K562 (cell line): ENCODE measurements around the gene ARPC1A. TPM values are rescaled to one million over a fixed set of nuclear protein-coding genes. Genes with fewer than 3 reads are reported as not detected.

Experiments
- ATAC-seq: fragments of 200-7000 bp; cut with Tn5 transposase; 3 replicates; pipeline ENCODE4 v1.9.1; 2020; ENCODE audit warnings: moderate library complexity
- BruUV-seq: library from RNA; stranded (reverse); fragments of 400-500 nt; replicated peaks from 2 replicates; lab custom pipeline; 2021; lab: Mats Ljungman, UMichigan
- CTCF ChIA-PET: fragments of 300-600 bp; formaldehyde crosslinking; extraction: SDS; loops from one replicate; lab custom pipeline; 2021; ENCODE audit warnings: low intra/inter-chr PET ratio; lab: Yijun Ruan, JAX
- POLR2A ChIA-PET: fragments of 300-600, 350-650 bp; sonication (Branson Sonifier 250); formaldehyde crosslinking; extraction: SDS; loops from one replicate; lab custom pipeline; 2021; ENCODE audit warnings: antibody characterized with exemption, inconsistent platforms; lab: Yijun Ruan, JAX
- DNase-seq, 4 experiments: peaks; one replicate each; pipeline versions ENCODE4 v3.0.0 to v3.0.0-alpha.2; 2011 to 2018; ENCODE audit warnings: low spot score in 3 of 4, mixed read lengths in 3 of 4; ENCODE audit errors: extremely low read depth in 1 of 4
- FAIRE-seq: peaks from 2 replicates; lab custom pipeline; 2011; peaks lifted over from hg19 to GRCh38; lab: Jason Lieb, UNC
- H2AFZ ChIP-seq: 2 replicates; pipeline ENCODE4 v1.6.0; 2011; ENCODE audit warnings: low read depth, low read length, control low read depth, inconsistent platforms
- H3K27ac ChIP-seq: fragments of 200-600 bp; 3 replicates; pipeline ENCODE4 v1.8.0; 2011; ENCODE audit warnings: low read depth, mild to moderate bottlenecking, control low read depth, inconsistent platforms, low read length, moderate library complexity, mixed read lengths; ENCODE audit errors: extremely low read depth
- H3K27me3 ChIP-seq, 2 experiments: fragments of 300-600 bp in 1 of 2; 2 replicates in 1 of 2; 3 replicates in 1 of 2; pipeline versions ENCODE4 v1.6.0 to v1.8.0; 2011; ENCODE audit warnings: inconsistent platforms in 2 of 2, low read length in 2 of 2, mild to moderate bottlenecking in 1 of 2, mixed read lengths in 1 of 2, moderate library complexity in 1 of 2; ENCODE audit not compliant: control insufficient read depth in 2 of 2, insufficient read depth in 2 of 2
- H3K36me3 ChIP-seq: fragments of 300-600 bp; 3 replicates; pipeline ENCODE4 v1.8.0; 2011; ENCODE audit warnings: mild to moderate bottlenecking, low read length, inconsistent platforms; ENCODE audit not compliant: control insufficient read depth, insufficient read depth
- H3K4me1 ChIP-seq, 2 experiments: fragments of 200-600 bp in 1 of 2; replicated peaks in 1 of 2; 2 replicates in 1 of 2; 3 replicates in 1 of 2; pipeline versions ENCODE4 v1.5.1 to v1.8.0; 2011; ENCODE audit warnings: inconsistent platforms in 2 of 2, low read length in 2 of 2, mild to moderate bottlenecking in 1 of 2, mixed read lengths in 1 of 2, moderate library complexity in 1 of 2; ENCODE audit not compliant: control insufficient read depth in 2 of 2, insufficient read depth in 2 of 2
- H3K4me2 ChIP-seq: 2 replicates; pipeline ENCODE4 v1.6.1; 2011; ENCODE audit warnings: low read length, control low read depth, inconsistent platforms, mixed read lengths; ENCODE audit not compliant: insufficient read depth
- H3K4me3 ChIP-seq: fragments of 200-600 bp; sonication (generic), shearing (Covaris generic); 2 replicates; pipeline ENCODE4 v1.5.1; 2016; ENCODE audit warnings: control low read depth, inconsistent platforms
- H3K79me2 ChIP-seq: fragments of 200-600 bp; 3 replicates; pipeline ENCODE4 v1.8.0; 2011; ENCODE audit warnings: low read length, inconsistent platforms; ENCODE audit not compliant: control insufficient read depth, insufficient read depth
- H3K9ac ChIP-seq, 2 experiments: 2 replicates each; pipeline versions ENCODE4 v1.6.0 to v1.6.1; 2011; ENCODE audit warnings: low read depth in 2 of 2, low read length in 2 of 2, control low read depth in 1 of 2, inconsistent platforms in 1 of 2, mild to moderate bottlenecking in 1 of 2, mixed read lengths in 1 of 2; ENCODE audit not compliant: insufficient read depth in 1 of 2
- H3K9me1 ChIP-seq: one replicate; pipeline ENCODE4 v1.6.0; 2011; ENCODE audit warnings: inconsistent platforms, mild to moderate bottlenecking, low read length, moderate library complexity; ENCODE audit not compliant: control insufficient read depth, insufficient read depth
- H3K9me3 ChIP-seq: replicated peaks from 2 replicates; pipeline ENCODE4 v1.5.1; 2011; ENCODE audit warnings: low read depth, low read length, inconsistent platforms; ENCODE audit not compliant: control insufficient read depth, insufficient read depth
- H4K20me1 ChIP-seq: replicated peaks from 2 replicates; pipeline ENCODE4 v1.6.1; 2011; ENCODE audit warnings: low read length, inconsistent platforms, mixed read lengths; ENCODE audit not compliant: control insufficient read depth, insufficient read depth
- BCOR ChIP-seq: fragments of 450-650 bp; IDR thresholded peaks from 2 replicates; pipeline ENCODE4 v1.6.1; 2016
- CHD1 ChIP-seq: fragments of 200-600 bp; sonication (generic); IDR thresholded peaks from one replicate; pipeline ENCODE4 v1.6.1; 2012; ENCODE audit warnings: mild to moderate bottlenecking, moderate library complexity, low read length, inconsistent platforms
- ESRRA ChIP-seq: fragments of 450-650 bp; IDR thresholded peaks from 2 replicates; pipeline ENCODE4 v1.6.1; 2014; ENCODE audit warnings: low read depth, mild to moderate bottlenecking, moderate library complexity, borderline replicate concordance
- LCOR ChIP-seq: sonication (generic); formaldehyde crosslinking; IDR thresholded peaks from 2 replicates; pipeline ENCODE4 v1.8.0; 2022; ENCODE audit warnings: mild to moderate bottlenecking, missing genetic modification reagents
- MAFF ChIP-seq: IDR thresholded peaks from 2 replicates; pipeline ENCODE4 v1.6.1; 2012; ENCODE audit warnings: low read length, improper control_type of control experiment
- MCM5 ChIP-seq: fragments of 450-650 bp; IDR thresholded peaks from 2 replicates; pipeline ENCODE4 v1.6.1; 2016; ENCODE audit warnings: low read depth
- NFIC ChIP-seq: fragments of 450-650 bp; IDR thresholded peaks from 2 replicates; pipeline ENCODE4 v1.6.1; 2017; ENCODE audit warnings: mild to moderate bottlenecking, inconsistent platforms
- RBM25 ChIP-seq: fragments of 200-400 bp; formaldehyde crosslinking; IDR thresholded peaks from 2 replicates; pipeline ENCODE4 v1.6.1; 2018; ENCODE audit warnings: low read length, low read depth, moderate library complexity; ENCODE audit not compliant: severe bottlenecking
- SP1 ChIP-seq: sonication (generic); formaldehyde crosslinking; IDR thresholded peaks from 2 replicates; pipeline ENCODE4 v1.8.1; 2022; ENCODE audit warnings: mild to moderate bottlenecking, missing genetic modification reagents
- SREBF2 ChIP-seq: sonication (generic); formaldehyde crosslinking; IDR thresholded peaks from 2 replicates; pipeline ENCODE4 v1.4.0; 2020; ENCODE audit warnings: mild to moderate bottlenecking, missing genetic modification reagents
- WGBS: fragments of 100-300 bp; shearing (Covaris generic); methylation state at CpG from one replicate; pipeline ENCODE4 v1.1.6; 2016; ENCODE audit warnings: low coverage, mixed read lengths; ENCODE audit not compliant: insufficient coverage; ENCODE audit errors: missing lambda C conversion rate; 5-methylcytosine and 5-hydroxymethylcytosine counted together
- in situ Hi-C: fragments of 300-500 bp; cut with MboI; formaldehyde crosslinking; loops from 4 replicates; pipeline ENCODE4 v1.15.0; 2018; ENCODE audit warnings: inconsistent platforms, mixed read lengths
- intact Hi-C: fragments of 100-400 bp; cut with micrococcal nuclease; formaldehyde crosslinking; loops from 2 replicates; pipeline ENCODE4 v1.14.2; 2022
- polyA plus RNA-seq, 8 experiments: library from polyadenylated mRNA; depleted of rRNA in 4 of 8; stranded (reverse) in 5 of 8; unstranded in 3 of 8; fragments of >200 nt; fragmentation: Nextera tagmentation in 2 of 8; fragmentation: Illumina TruSeq in 1 of 8; extraction: Ambion mirVana in 2 of 8; extraction: Trizol in 1 of 8; gene quantifications; 2 replicates each; pipeline versions ENCODE4 v1.2.1 to v1.2.3, GENCODE V29; 2011 to 2014; ENCODE audit warnings: inconsistent platforms in 1 of 8, missing spikeins in 1 of 8
- total RNA-seq, 7 experiments: library from RNA; depleted of rRNA in 6 of 7; stranded (reverse); fragments of >200 nt in 6 of 7; fragmentation: Illumina TruSeq in 2 of 7; extraction: Trizol in 2 of 7; gene quantifications; 2 replicates each; pipeline versions ENCODE4 v1.2.1 to v1.2.3, GENCODE V29; 2011 to 2021; ENCODE audit warnings: low replicate concordance in 1 of 7
- TF ChIP-seq, protein P1 (sequence below), 2 experiments: IDR thresholded peaks; 2 replicates each; pipeline ENCODE4 v1.6.1; 2011; ENCODE audit warnings: borderline replicate concordance in 1 of 2, control low read depth in 1 of 2, low read depth in 1 of 2, low read length in 1 of 2, mild to moderate bottlenecking in 1 of 2, mixed read lengths in 1 of 2, moderate library complexity in 1 of 2; ENCODE audit not compliant: insufficient read depth in 1 of 2, insufficient read length in 1 of 2, poor library complexity in 1 of 2, severe bottlenecking in 1 of 2; ENCODE audit errors: extremely low read depth in 1 of 2

Gene ARPC1A
- total and polyA plus RNA-seq, 9 of the 15 experiments (the other 6 are each of a cell fraction or from before 2014, with no cell fraction given), result 39.5 to 151 (median 86.1) TPM

DNA sequence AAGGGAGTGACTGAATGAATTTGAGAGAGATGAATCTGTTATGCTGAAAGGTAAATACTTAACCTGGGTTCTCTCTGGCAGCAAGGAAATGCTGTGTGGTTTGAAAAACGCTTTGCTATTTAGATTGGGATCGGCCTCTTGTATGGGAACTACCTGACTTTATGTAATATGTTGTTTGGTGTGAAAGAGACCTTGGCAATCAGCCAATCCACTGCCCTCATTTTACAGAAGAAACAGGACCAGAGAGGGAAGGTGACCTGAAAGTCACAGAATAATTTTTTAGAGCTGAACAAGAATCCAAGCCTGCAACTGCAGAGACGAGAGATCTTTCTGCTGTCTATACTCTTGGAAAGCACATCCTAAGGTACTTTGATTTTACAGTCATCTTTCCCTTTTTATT is 84.1 kb downstream of the ARPC1A start:
- peaks cover 75% of the 10 kb centered on the region for H3K36me3 ChIP-seq
- in situ Hi-C loops, result no loop called here
- no peak for ATAC-seq
- FAIRE-seq, result no peak
- no peaks in the 10 kb centered on the region for H3K27me3 ChIP-seq
- ChIA-PET CTCF (no interaction called here), POLR2A (interaction anchor here (0.6 to 4.4 kb wide), 8 partner anchors 9 to 1071 kb away, joined by 3 to 53 read pairs (median 10); partner anchors contain the start of gene ZNF655)
- H3K4me2 ChIP-seq, result peak overlapping the region; percentile 99
- H4K20me1 ChIP-seq, result peaks cover 28% of the 10 kb centered on the region
- H2AFZ ChIP-seq, result no peak overlapping the region
- TF ChIP-seq MCM5 (no peak), NFIC (peak; percentile 93), LCOR (peak; percentile 55; the same call in 1 of the 2 replicates), CHD1 (peak; percentile 10)
- BruUV-seq, result no TSS peak
- DNase-seq, result peak in 1 of 4 experiments; percentile 35
- H3K9me3 ChIP-seq, result no peaks in the 10 kb centered on the region
- peak overlapping the region; percentile 97 for H3K4me3 ChIP-seq
- peaks cover 69% of the 10 kb centered on the region for H3K79me2 ChIP-seq
- H3K4me1 ChIP-seq, result peaks cover 16 to 20% of the 10 kb centered on the region in 2 experiments; a peak in 4 of 5 replicates
- WGBS, result 13% methylated on average over 3 of the region's 3 CpGs
- intact Hi-C loops, result loop anchor here (2.0 kb wide), 1 partner anchor 35 kb away; the partner anchor contains the start of gene ARPC1B
- H3K27ac ChIP-seq, result peak overlapping the region; percentile 100
- H3K9ac ChIP-seq, result peak overlapping the region; percentile 97 to 100; a peak in 3 of 4 replicates
- no peaks in the 10 kb centered on the region for H3K9me1 ChIP-seq

DNA sequence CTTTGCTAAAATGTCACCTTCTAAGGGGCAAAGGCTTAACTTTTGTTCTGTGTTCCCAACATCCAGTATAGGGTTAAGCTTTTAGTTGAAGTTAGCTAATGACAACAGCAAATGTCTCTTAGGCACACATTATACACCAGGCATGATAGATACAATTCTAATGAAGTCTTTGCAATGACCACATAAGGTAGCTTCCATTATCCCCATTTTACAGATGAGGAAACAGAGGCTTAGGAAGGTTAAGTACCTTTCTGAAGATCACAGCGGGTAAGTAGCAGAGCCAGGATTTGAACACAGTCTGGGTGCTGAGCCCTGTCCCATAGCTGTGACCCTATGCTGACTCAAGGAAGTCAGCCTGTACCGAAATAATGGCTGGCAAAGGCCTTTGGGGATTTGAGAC is 84.9 kb downstream of the ARPC1A start:
- H2AFZ ChIP-seq, result no peak overlapping the region
- H3K4me3 ChIP-seq, result no peak overlapping the region
- H3K9ac ChIP-seq, result 0 out of 4 replicates have a peak overlapping the region, but pooled peaks of 1 of the 2 experiments have one; percentile 100
- no peaks in the 10 kb centered on the region for H3K27me3 ChIP-seq
- intact Hi-C loops (no loop called here), in situ Hi-C loops (no loop called here)
- DNase-seq, result no peak
- TF ChIP-seq MAFF, result no peak
- TF ChIP-seq SREBF2 (CRISPR knock-in tag), result 0 out of 2 replicates have a peak, but pooled peaks have one; percentile 29
- peak; percentile 48; the same call in 1 of the 2 replicates for TF ChIP-seq SP1 (CRISPR knock-in tag)
- TF ChIP-seq ESRRA, result peak; percentile 47; the same call in 1 of the 2 replicates
- TF ChIP-seq RBM25, result peak; percentile 73
- TF ChIP-seq, protein P1, sequence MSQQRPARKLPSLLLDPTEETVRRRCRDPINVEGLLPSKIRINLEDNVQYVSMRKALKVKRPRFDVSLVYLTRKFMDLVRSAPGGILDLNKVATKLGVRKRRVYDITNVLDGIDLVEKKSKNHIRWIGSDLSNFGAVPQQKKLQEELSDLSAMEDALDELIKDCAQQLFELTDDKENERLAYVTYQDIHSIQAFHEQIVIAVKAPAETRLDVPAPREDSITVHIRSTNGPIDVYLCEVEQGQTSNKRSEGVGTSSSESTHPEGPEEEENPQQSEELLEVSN (IDR thresholded peaks at IDR 0.05; ENCODE audit: borderline replicate concordance in 1 of 2, extremely low read depth in 1 of 2, insufficient read depth in 1 of 2, insufficient read length in 1 of 2, low read depth in 1 of 2, low read length in 1 of 2, poor library complexity in 1 of 2, severe bottlenecking in 1 of 2), result no peak
- peak; percentile 35; the same call in 1 of the 2 replicates for TF ChIP-seq BCOR
- POLR2A ChIA-PET, result interaction anchor here (1.4 to 3.1 kb wide), 3 partner anchors 9 to 15 kb away, joined by 7 to 53 read pairs (median 12); no protein-coding TSS in a partner anchor
- no peaks in the 10 kb centered on the region for H3K9me1 ChIP-seq
- ATAC-seq, result no peak
- BruUV-seq, result no TSS peak
- no peak overlapping the region; the same call in 2 of the 3 replicates for H3K27ac ChIP-seq
- peaks cover 24% of the 10 kb centered on the region for H4K20me1 ChIP-seq
- H3K4me2 ChIP-seq, result no peak overlapping the region
- 98% methylated on average over 2 of the region's 2 CpGs for WGBS
- FAIRE-seq, result no peak
- H3K79me2 ChIP-seq, result peaks cover 61% of the 10 kb centered on the region
- CTCF ChIA-PET, result no interaction called here
- peaks cover 75% of the 10 kb centered on the region for H3K36me3 ChIP-seq
- H3K4me1 ChIP-seq, result peaks cover 14 to 20% of the 10 kb centered on the region in 2 experiments; a peak in 4 of 5 replicates
- H3K9me3 ChIP-seq, result no peaks in the 10 kb centered on the region
